Large intestine (tissue), 12 donors: ENCODE results near the gene FBN1. TPM values are rescaled to one million over a fixed set of nuclear protein-coding genes. Genes with fewer than 3 reads are reported as not detected.

Experiments
- DNase-seq, 2 donors: peaks; one replicate each; pipeline versions ENCODE4 v3.0.0 to v3.0.0-alpha.2; 2013
- H3K27ac ChIP-seq: one replicate; pipeline ENCODE4 v1.5.1; 2013; ENCODE audit warnings: low read length
- H3K27me3 ChIP-seq: 2 replicates; pipeline ENCODE4 v1.6.1; 2013; ENCODE audit warnings: low read length; ENCODE audit not compliant: control insufficient read depth, insufficient read depth
- H3K36me3 ChIP-seq: 2 replicates; pipeline ENCODE4 v1.6.1; 2013; ENCODE audit warnings: low read length; ENCODE audit not compliant: control insufficient read depth, insufficient read depth
- H3K4me1 ChIP-seq: one replicate; pipeline ENCODE4 v1.6.1; 2013; ENCODE audit warnings: low read length; ENCODE audit not compliant: control insufficient read depth, insufficient read depth
- H3K4me3 ChIP-seq: one replicate; pipeline ENCODE4 v1.5.1; 2013; ENCODE audit warnings: low read length
- H3K9me3 ChIP-seq: one replicate; pipeline ENCODE4 v1.6.1; 2013; ENCODE audit warnings: mild to moderate bottlenecking, low read depth, low read length, moderate library complexity; ENCODE audit not compliant: control insufficient read depth
- WGBS: methylation state at CpG from one replicate; pipeline ENCODE4 v1.1.5; 2013; ENCODE audit warnings: low lambda C conversion rate; ENCODE audit not compliant: insufficient coverage; 5-methylcytosine and 5-hydroxymethylcytosine counted together
- long read RNA-seq, 11 donors: transcript quantifications; one replicate each; lab custom pipeline, GENCODE V29; 2026
- polyA plus RNA-seq: library from polyadenylated mRNA; unstranded; fragments of 120-200 nt; gene quantifications from one replicate; pipeline ENCODE4 v1.2.1, GENCODE V29; 2013

FBN1 gene
- 49.6 TPM for polyA plus RNA-seq
- long read RNA-seq, donor 1, full-length matches to known transcripts: 1 of 6 reads
- long read RNA-seq, donor 1, partial matches to known transcripts: 5 of 6 reads
- long read RNA-seq, donor 1, other reads (novel, unspliced or antisense): 0 of 6 reads
- long read RNA-seq, donor 2, partial matches to known transcripts: 9 of 9 reads
- long read RNA-seq, donor 2, other reads (novel, unspliced or antisense): 0 of 9 reads
- long read RNA-seq, donor 3: 0 reads
- long read RNA-seq, donor 4: 0 reads
- long read RNA-seq, donor 5, full-length matches to known transcripts: 4 of 4 reads
- long read RNA-seq, donor 5, partial matches to known transcripts: 0 of 4 reads
- long read RNA-seq, donor 5, other reads (novel, unspliced or antisense): 0 of 4 reads
- long read RNA-seq, donor 6, partial matches to known transcripts: 5 of 5 reads
- long read RNA-seq, donor 6, other reads (novel, unspliced or antisense): 0 of 5 reads
- long read RNA-seq, donor 7, full-length matches to known transcripts: 1 of 12 reads
- long read RNA-seq, donor 7, partial matches to known transcripts: 11 of 12 reads
- long read RNA-seq, donor 7, other reads (novel, unspliced or antisense): 0 of 12 reads
- long read RNA-seq, donor 8, full-length matches to known transcripts: 3 of 13 reads
- long read RNA-seq, donor 8, partial matches to known transcripts: 10 of 13 reads
- long read RNA-seq, donor 8, other reads (novel, unspliced or antisense): 0 of 13 reads
- long read RNA-seq, donor 9: 0 reads
- long read RNA-seq, donor 10, full-length matches to known transcripts: 2 of 2 reads
- long read RNA-seq, donor 10, partial matches to known transcripts: 0 of 2 reads
- long read RNA-seq, donor 10, other reads (novel, unspliced or antisense): 0 of 2 reads
- long read RNA-seq, donor 11, full-length matches to known transcripts: 1 of 12 reads
- long read RNA-seq, donor 11, partial matches to known transcripts: 11 of 12 reads
- long read RNA-seq, donor 11, other reads (novel, unspliced or antisense): 0 of 12 reads

DNA sequence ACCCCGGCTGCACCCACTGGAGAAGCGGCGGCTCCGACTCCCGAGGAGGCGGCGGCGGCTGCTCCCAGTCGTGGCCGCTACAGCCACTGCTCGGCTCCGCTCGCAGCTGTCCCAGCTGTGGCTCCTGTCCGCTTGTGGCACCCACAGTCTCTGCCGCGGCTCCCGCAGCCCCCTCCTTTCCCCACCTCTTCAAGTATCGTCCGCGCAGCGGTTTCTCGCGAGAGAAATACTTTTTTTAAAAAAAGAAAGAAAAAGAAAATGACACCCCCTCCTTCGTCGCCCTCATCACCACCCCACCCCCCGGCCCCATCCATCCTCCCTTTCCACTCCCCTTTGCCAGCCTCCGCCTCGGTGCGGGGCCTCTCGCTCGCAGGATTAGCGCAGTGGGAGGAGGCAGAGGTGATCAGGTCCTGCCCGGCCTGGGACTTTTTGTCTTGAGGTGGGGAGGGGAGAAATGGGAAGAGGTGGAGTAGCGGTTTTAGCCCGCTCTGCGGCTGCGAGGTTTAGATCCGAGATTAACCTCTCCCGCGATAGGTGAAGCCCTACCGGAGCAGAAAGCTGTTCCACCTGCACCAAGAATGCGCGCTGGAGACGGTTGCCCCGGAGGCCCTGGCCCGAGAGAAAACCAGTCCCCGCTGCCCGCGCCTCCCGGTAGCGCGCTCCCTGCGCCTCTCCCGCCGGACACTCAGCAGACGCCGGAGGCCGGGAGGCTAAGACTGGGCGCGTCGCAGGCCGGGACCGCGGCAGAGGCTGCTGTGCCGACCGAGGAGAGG is at the start of gene FBN1:
TSS of gene FBN1 (minus strand) at position 152 of the 773 bp plus-strand sequence. CDS start 940 bp downstream, outside the sequence.
- Histone ChIP-seq H3K27me3 (peaks cover 31% of the 10 kb centered on the region), H3K4me1 (no peaks in the 10 kb centered on the region)
- WGBS: no CpG with 5 or more reads among the region's 66 CpGs

DNA sequence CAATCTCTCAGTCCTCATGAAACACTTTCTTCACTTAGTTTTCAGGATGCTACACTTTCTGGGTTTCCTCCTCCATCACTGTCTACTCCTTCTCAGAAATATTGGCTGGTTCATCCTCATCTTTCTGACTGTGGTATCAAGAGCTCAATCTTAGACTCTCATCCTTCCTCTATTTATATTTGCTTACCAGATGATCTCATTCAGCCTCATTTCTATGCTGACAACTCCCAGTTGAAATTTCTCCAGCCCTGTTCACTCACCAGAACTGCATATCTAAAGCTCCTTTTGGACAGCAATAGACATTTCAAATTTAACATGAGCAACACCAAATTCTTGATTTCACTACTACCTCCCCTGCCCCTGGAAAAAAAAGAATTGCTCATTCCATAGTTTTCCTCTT is 48.0 kb upstream of the FBN1 start:
- no peak overlapping the region for H3K27ac ChIP-seq
- no peaks in the 10 kb centered on the region for H3K27me3 ChIP-seq
- DNase-seq: no peak
- no peaks in the 10 kb centered on the region for H3K36me3 ChIP-seq
- no peaks in the 10 kb centered on the region for H3K9me3 ChIP-seq
- H3K4me3 ChIP-seq: no peak overlapping the region
- H3K4me1 ChIP-seq: no peaks in the 10 kb centered on the region

More for the DNA sequence above, at the start of gene FBN1:
- DNase-seq: peak; percentile 45 to 66
- H3K4me3 ChIP-seq: peak within 1 kb of the TSS; percentile 63
- no peaks in the 10 kb centered on the region for H3K36me3 ChIP-seq
- H3K9me3 ChIP-seq: no peaks in the 10 kb centered on the region
- H3K27ac ChIP-seq: peak within 1 kb of the TSS; percentile 72

DNA sequence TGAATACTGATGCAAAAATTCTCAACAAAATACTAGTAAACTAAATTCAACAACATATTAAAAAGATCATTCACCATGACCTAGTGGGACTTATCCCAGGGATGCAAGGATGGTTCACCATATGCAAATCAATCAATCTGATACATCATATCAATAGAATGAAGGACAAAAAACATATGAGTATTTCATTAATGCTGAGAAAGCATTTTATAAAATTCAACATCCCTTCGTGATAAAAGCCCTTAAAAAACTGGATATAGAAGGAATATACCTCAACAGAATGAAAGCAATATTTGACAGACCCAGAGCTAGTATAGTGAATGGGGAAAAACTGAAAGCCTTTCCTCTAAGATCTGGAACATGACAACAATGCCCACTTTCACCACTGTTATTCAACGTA is 43.0 kb upstream of the FBN1 start:
- no CpG with 5 or more reads among the region's 2 CpGs for WGBS

DNA sequence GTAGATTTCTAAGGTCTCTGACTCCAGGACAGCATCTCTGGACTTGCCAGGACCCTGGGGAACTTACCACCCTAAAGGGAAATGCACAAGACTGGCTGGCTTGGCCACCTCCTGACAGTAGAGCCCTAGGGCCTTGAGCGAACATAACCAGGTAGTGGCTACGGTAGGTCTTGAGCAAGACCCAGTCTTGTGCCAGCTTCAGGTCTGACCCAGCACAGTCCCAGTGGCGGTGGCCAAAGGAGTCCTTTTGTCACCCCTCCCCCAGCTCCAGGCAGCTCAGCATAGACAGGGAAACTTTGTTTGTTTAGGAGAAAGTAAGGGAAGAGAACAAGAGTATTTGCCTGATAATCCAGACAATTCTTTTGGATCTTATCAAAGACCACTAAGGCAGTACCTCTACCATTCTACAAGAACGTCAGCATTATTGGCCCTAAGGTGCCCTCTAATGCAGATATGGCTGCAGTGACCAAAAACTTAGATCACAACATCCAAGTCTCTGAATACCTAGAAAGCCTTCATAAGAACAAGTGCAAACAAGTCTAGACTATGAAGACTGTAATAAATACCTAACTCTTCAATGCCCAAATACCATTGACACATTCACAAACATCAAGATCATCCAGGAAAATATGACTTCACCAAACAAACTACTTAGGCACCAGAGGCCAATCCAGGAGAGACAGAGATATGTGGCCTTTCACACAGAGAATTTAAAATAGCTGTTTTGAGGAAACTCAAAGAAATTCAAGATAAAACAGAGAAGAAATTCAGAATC is 38.7 kb upstream of the FBN1 start:
- no peak for DNase-seq
- no peaks in the 10 kb centered on the region for H3K4me1 ChIP-seq
- H3K4me3 ChIP-seq: no peak overlapping the region
- no peaks in the 10 kb centered on the region for H3K27me3 ChIP-seq
- no peaks in the 10 kb centered on the region for H3K9me3 ChIP-seq
- no peak overlapping the region for H3K27ac ChIP-seq
- no CpG with 5 or more reads among the region's 4 CpGs for WGBS
- H3K36me3 ChIP-seq: no peaks in the 10 kb centered on the region

More for the DNA sequence above, 43.0 kb upstream of the FBN1 start:
- Histone ChIP-seq H3K4me1 (no peaks in the 10 kb centered on the region), H3K36me3 (no peaks in the 10 kb centered on the region), H3K27ac (no peak overlapping the region), H3K27me3 (no peaks in the 10 kb centered on the region), H3K4me3 (no peak overlapping the region), H3K9me3 (no peaks in the 10 kb centered on the region)
- DNase-seq: no peak

DNA sequence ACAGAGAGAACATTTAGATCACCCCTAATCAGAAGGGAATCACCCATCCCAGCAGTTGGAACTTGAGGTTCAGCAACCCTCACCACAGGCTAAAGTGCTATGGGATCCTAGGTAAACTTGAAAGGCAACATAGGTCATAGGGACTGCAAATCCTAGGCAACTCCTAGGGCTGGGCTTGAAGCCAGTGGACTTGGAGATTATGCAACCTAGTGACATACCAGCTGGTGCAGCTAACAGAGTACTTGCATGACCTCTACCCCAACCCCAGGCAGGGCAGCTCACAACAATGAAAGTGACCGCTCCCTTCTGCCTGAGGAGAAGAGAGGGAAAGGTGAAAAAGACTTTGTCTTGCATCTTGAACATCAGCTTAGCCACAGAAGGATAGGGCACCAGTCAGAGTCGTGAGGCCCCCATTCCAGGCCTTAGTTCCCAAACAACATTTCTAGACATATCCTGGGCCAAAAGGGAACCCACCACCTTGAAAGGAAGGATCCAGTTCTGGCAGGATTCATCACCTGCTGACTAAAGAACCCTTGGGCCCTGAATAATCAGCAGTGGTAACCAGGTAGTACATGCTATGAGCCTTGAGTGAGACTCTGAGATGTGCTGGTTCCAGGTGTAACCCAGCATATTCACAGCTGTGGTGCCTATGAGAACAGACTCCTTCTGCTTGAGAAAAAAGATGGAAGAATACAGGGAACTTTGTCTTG is 37.6 kb upstream of the FBN1 start:
- no peaks in the 10 kb centered on the region for H3K27me3 ChIP-seq
- H3K9me3 ChIP-seq: no peaks in the 10 kb centered on the region
- WGBS: no CpG with 5 or more reads among the region's 2 CpGs
- no peak for DNase-seq
- no peaks in the 10 kb centered on the region for H3K4me1 ChIP-seq
- H3K36me3 ChIP-seq: no peaks in the 10 kb centered on the region
- H3K4me3 ChIP-seq: no peak overlapping the region
- H3K27ac ChIP-seq: no peak overlapping the region

DNA sequence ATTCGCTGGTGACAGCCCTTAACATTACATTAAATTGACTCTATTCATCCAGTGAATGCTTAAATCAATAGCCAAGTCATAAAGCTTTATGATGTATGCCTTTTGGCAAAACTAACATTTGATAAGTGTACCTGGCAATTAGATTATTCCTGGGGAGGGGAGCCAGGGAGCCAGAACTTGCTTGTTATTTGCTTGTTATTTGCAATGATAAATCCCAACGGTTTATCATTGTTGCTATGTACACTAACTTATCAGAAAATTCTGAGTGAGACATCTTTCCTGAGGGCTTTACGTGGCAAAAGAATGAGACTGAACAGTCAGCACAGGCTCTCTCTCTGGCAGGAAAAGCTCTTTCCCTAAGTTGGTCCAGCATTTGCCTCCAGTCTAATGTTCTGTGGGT is 35.8 kb upstream of the FBN1 start:
- WGBS: no CpG with 5 or more reads among the region's 3 CpGs

DNA sequence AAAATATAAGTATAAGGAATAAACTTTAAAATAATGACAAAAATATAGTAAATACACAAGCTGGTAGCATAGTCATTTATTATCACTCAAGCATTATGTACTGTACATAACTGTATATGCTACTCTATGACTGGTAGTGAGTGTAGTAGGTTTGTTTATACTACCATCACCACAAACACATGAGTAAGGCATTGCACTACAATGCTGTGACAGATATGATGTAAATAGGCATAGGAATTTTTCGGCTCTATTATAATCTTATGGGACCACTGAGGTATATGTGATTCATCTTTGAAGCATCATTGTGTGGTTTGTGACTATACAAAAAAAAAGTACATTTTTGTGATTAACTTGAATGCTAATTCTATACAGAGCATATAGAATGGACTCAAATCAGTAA is 35.3 kb upstream of the FBN1 start:
- no peak for DNase-seq
- Histone ChIP-seq H3K36me3 (no peaks in the 10 kb centered on the region), H3K9me3 (no peaks in the 10 kb centered on the region), H3K4me3 (no peak overlapping the region), H3K27me3 (no peaks in the 10 kb centered on the region), H3K4me1 (no peaks in the 10 kb centered on the region), H3K27ac (no peak overlapping the region)
- no CpG with 5 or more reads among the region's 1 CpG for WGBS

More for the DNA sequence above, 35.8 kb upstream of the FBN1 start:
- Histone ChIP-seq H3K4me3 (no peak overlapping the region), H3K27me3 (no peaks in the 10 kb centered on the region), H3K27ac (no peak overlapping the region), H3K4me1 (no peaks in the 10 kb centered on the region), H3K9me3 (no peaks in the 10 kb centered on the region), H3K36me3 (no peaks in the 10 kb centered on the region)
- DNase-seq: peak; percentile 6 to 35

DNA sequence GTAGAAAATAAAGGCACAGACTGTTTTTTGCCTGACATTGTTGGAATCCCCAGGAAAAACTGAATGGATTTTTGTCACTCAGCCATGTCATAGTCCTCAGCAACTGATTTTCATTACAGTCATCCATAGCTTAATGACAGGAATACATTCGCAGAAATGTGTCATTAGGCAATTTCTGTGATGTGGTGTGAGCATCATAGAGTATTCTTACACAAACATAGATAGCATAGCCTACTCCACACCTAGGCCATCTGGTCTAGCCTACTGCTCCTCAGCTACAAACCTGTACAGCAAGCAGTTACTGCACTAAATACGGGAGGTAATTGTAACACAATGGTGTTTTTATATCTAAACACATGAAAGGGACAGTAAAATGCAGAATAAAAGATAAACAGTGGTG is 34.4 kb upstream of the FBN1 start:
- Histone ChIP-seq H3K9me3 (no peaks in the 10 kb centered on the region), H3K4me1 (no peaks in the 10 kb centered on the region), H3K36me3 (no peaks in the 10 kb centered on the region), H3K27me3 (no peaks in the 10 kb centered on the region), H3K4me3 (no peak overlapping the region), H3K27ac (no peak overlapping the region)
- no peak for DNase-seq
- WGBS: no CpG with 5 or more reads among the region's 2 CpGs

DNA sequence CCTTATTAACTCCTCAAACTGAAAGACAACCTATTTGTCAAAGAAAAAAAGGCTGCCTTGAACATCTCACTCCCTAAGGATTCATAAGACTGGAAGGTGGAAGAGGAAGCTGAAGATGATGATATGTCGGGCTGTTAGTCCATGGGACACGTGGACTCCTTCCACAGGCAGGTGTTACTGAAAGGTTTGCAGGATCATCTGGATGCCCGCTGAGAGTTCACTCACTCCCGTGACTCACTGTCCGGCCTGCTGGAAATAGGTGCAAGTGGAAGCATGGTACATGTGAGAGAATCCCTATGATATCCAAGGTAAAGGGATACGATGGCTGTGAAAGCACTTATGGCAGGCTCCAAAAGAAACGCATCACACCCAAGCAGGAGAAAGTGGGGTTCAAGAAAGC is 33.3 kb upstream of the FBN1 start:
- Histone ChIP-seq H3K27ac (no peak overlapping the region), H3K9me3 (no peaks in the 10 kb centered on the region), H3K4me1 (no peaks in the 10 kb centered on the region), H3K27me3 (no peaks in the 10 kb centered on the region), H3K4me3 (no peak overlapping the region), H3K36me3 (no peaks in the 10 kb centered on the region)
- WGBS: no CpG with 5 or more reads among the region's 7 CpGs
- no peak for DNase-seq
